ENCODE results near the gene NUDT14. TPM values are rescaled to one million over a fixed set of nuclear protein-coding genes. Genes with fewer than 3 reads are reported as not detected.

Gene NUDT14
- total RNA-seq, 1 donor from 2014 or later, result 5.5 TPM

DNA sequence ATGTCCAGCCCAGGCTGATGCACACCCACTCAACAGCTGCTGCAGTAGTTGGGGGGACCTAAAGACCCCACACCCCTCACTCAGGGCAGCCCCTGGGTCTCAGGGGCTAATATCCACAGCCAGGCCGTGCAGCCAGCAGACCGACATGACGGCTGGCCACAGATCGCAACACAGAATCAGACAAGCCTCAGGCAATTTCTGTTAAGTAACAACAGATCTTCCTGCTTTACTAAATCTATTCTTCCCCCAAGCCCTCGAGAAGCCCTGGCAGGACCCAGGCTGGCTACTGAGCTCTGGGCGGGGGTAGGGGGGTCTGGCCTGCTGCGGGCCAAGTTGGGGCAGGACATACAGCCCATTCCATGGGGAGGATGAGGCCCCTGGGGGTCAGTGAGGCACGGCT, 28.0 kb upstream of the NUDT14 start:
- no peaks in the 10 kb centered on the region for H3F3A ChIP-seq (ENCODE audit: low read depth)
- no peak for DNase-seq (ENCODE audit: low spot score)
- H3K27me3 Mint-ChIP-seq (ENCODE audit: insufficient read depth, low read depth), result peaks cover 6% of the 10 kb centered on the region
- no peak overlapping the region for H3K4me3 Mint-ChIP-seq
- H3K9me3 Mint-ChIP-seq, result no peaks in the 10 kb centered on the region
- no peak overlapping the region for H3K27ac Mint-ChIP-seq
- peaks cover 7% of the 10 kb centered on the region for H4K20me1 ChIP-seq (ENCODE audit: low read depth)
- H3K36me3 Mint-ChIP-seq, result no peaks in the 10 kb centered on the region
- no peaks in the 10 kb centered on the region for H3K36me3 ChIP-seq
- H3K27me3 ChIP-seq, result no peaks in the 10 kb centered on the region
- no peak overlapping the region for H3K27ac ChIP-seq
- no peak overlapping the region for H3K9ac ChIP-seq
- no peak overlapping the region for H3K4me3 ChIP-seq
- no peaks in the 10 kb centered on the region for H3K79me2 ChIP-seq (ENCODE audit: low read depth)
- no peak overlapping the region for H3K4me2 ChIP-seq
- no peak for TF ChIP-seq EZH2phosphoT487 (IDR thresholded peaks at IDR 0.05)
- TF ChIP-seq, protein P1, sequence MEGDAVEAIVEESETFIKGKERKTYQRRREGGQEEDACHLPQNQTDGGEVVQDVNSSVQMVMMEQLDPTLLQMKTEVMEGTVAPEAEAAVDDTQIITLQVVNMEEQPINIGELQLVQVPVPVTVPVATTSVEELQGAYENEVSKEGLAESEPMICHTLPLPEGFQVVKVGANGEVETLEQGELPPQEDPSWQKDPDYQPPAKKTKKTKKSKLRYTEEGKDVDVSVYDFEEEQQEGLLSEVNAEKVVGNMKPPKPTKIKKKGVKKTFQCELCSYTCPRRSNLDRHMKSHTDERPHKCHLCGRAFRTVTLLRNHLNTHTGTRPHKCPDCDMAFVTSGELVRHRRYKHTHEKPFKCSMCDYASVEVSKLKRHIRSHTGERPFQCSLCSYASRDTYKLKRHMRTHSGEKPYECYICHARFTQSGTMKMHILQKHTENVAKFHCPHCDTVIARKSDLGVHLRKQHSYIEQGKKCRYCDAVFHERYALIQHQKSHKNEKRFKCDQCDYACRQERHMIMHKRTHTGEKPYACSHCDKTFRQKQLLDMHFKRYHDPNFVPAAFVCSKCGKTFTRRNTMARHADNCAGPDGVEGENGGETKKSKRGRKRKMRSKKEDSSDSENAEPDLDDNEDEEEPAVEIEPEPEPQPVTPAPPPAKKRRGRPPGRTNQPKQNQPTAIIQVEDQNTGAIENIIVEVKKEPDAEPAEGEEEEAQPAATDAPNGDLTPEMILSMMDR (IDR thresholded peaks at IDR 0.05), result no peak
- no peak for TF ChIP-seq EZH2 (IDR thresholded peaks at IDR 0.05)
- H3K9me3 ChIP-seq (ENCODE audit: low read depth), result no peaks in the 10 kb centered on the region
- no peak overlapping the region for H2AFZ ChIP-seq (replicated peaks)
- no peaks in the 10 kb centered on the region for H3K4me1 ChIP-seq
- peaks cover 5% of the 10 kb centered on the region for H3K4me1 Mint-ChIP-seq

DNA sequence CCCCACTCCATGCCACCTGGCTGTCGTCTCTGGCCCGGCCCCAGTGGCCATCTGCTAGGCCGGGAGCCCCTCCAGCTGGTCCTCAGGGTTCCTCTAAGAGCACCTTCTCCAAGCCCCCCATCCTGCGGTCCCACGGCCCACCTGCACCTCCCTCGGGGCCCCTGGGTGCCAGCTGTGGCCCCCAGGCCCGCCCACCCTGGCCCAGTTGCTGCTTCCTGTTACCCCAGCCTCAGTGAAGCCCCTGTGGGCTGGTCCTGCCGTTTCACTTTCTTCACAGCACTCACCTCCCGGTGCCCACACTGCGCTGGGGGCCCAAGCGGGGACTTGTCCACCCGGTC, 27.6 kb upstream of the NUDT14 start:
- no peak overlapping the region for H3K27ac ChIP-seq
- no peak for TF ChIP-seq EZH2 (IDR thresholded peaks at IDR 0.05)
- no peak for TF ChIP-seq EZH2phosphoT487 (IDR thresholded peaks at IDR 0.05)
- TF ChIP-seq, protein P1 (IDR thresholded peaks at IDR 0.05), result no peak
- no peak overlapping the region for H2AFZ ChIP-seq (replicated peaks)
- H3K27me3 Mint-ChIP-seq (ENCODE audit: insufficient read depth, low read depth), result peaks cover 6% of the 10 kb centered on the region
- H4K20me1 ChIP-seq (ENCODE audit: low read depth), result peaks cover 7% of the 10 kb centered on the region
- DNase-seq (ENCODE audit: low spot score), result no peak
- peaks cover 5% of the 10 kb centered on the region for H3K4me1 Mint-ChIP-seq
- no peaks in the 10 kb centered on the region for H3F3A ChIP-seq (ENCODE audit: low read depth)
- H3K4me2 ChIP-seq, result no peak overlapping the region
- H3K9me3 ChIP-seq (ENCODE audit: low read depth), result no peaks in the 10 kb centered on the region
- H3K36me3 Mint-ChIP-seq, result no peaks in the 10 kb centered on the region
- H3K4me3 ChIP-seq, result no peak overlapping the region
- no peaks in the 10 kb centered on the region for H3K27me3 ChIP-seq
- H3K9ac ChIP-seq, result no peak overlapping the region
- no peaks in the 10 kb centered on the region for H3K36me3 ChIP-seq
- H3K27ac Mint-ChIP-seq, result peak overlapping the region; percentile 66
- no peak overlapping the region for H3K4me3 Mint-ChIP-seq
- H3K9me3 Mint-ChIP-seq, result no peaks in the 10 kb centered on the region
- no peaks in the 10 kb centered on the region for H3K79me2 ChIP-seq (ENCODE audit: low read depth)
- H3K4me1 ChIP-seq, result no peaks in the 10 kb centered on the region

DNA sequence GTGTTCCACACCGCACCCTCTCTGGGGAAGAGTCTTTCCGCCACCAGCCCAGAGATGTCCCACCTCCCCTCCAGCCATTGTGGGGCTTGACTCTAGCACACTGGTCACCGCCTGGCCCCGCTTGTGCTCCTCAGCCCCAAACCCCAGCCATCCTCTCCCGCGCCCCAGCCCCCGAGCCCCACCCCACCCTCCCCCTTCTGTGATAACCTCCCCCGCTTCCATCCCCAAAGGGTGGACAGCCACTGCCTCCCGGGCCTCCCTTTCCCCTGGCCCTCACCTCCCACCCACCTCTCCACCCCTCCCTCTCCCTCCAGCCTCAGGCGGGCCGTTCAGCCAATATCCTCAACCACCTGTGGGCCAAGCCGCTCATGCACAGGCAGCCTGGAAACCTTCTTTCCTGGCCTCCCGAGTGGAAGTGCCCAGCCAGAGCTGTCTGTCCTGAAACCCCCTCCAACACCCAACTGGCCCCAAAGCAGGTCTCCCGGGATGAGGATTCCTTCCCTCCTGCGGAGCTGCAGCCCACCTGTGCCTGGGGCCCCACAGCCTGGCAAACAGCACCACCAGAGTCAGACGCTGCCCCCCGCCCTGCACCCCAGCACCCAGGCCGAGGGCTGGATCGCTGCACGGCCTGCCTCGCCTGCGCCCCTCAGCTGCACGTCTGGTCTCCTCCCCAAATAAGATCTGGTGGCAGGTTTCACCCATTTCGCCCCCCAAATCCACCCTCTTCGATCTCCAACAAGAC, 27.1 kb upstream of the NUDT14 start:
- Mint-ChIP-seq H3K36me3 (no peaks in the 10 kb centered on the region), H3K27ac (peak overlapping the region; percentile 66)
- TF ChIP-seq EZH2phosphoT487 (IDR thresholded peaks at IDR 0.05), result no peak
- no peak for TF ChIP-seq EZH2 (IDR thresholded peaks at IDR 0.05)
- TF ChIP-seq, protein P1 (IDR thresholded peaks at IDR 0.05), result no peak

More for the DNA sequence above, 27.1 kb upstream of the NUDT14 start:
- H3K9ac ChIP-seq, result no peak overlapping the region
- no peaks in the 10 kb centered on the region for H3F3A ChIP-seq (ENCODE audit: low read depth)
- Mint-ChIP-seq H3K4me3 (no peak overlapping the region), H3K27me3 (ENCODE audit: insufficient read depth, low read depth) (peaks cover 3% of the 10 kb centered on the region), H3K9me3 (no peaks in the 10 kb centered on the region), H3K4me1 (peaks cover 3% of the 10 kb centered on the region)
- no peak overlapping the region for H3K4me3 ChIP-seq
- H3K9me3 ChIP-seq (ENCODE audit: low read depth), result no peaks in the 10 kb centered on the region
- H4K20me1 ChIP-seq (ENCODE audit: low read depth), result peaks cover 7% of the 10 kb centered on the region
- no peak overlapping the region for H3K27ac ChIP-seq
- no peak for DNase-seq (ENCODE audit: low spot score)
- H3K27me3 ChIP-seq, result no peaks in the 10 kb centered on the region
- no peak overlapping the region for H3K4me2 ChIP-seq
- H2AFZ ChIP-seq (replicated peaks), result no peak overlapping the region
- H3K79me2 ChIP-seq (ENCODE audit: low read depth), result no peaks in the 10 kb centered on the region
- peaks cover 5% of the 10 kb centered on the region for H3K4me1 ChIP-seq
- no peaks in the 10 kb centered on the region for H3K36me3 ChIP-seq
